SH-SY5Y (cell line): ENCODE measurements around the gene WDR93.

Experiments
- GATA2 ChIP-seq: IDR thresholded peaks from 2 replicates; pipeline ENCODE4 v1.6.1; 2011; ENCODE audit warnings: mild to moderate bottlenecking, low read depth, low read length
- GATA3 ChIP-seq: IDR thresholded peaks from 2 replicates; pipeline ENCODE4 v1.6.1; 2011; ENCODE audit warnings: low read depth, mild to moderate bottlenecking, low read length, moderate library complexity

DNA sequence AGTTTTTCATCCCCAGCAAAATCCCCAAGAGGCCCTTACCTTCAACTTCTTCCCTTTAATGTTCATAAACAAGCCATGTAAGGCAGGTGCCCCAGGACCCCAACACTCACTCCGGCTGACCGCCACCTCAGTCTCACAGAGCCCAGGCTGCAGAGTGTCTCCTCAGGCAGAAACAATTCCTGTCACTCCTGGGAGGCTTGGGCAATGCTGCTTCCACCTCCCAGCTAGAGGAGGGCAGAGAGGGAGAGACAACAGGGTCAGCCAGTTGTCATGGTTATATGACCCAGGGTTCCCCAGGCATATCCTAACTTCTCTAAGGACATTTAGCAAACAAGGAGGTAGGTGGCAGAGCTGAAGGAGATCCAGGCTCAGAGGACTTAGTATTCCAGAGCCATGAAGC is 11.4 kb upstream of the WDR93 start, which contains the start of gene PLIN1:
- TF ChIP-seq GATA2 (no peak), GATA3 (no peak)
